ENCODE data around the gene KRIT1. TPM values are rescaled to one million over a fixed set of nuclear protein-coding genes. Genes with fewer than 3 reads are reported as not detected.
"Not testable (repeated sequence)": the region's sequence is repeated elsewhere in the genome, so short reads cannot be mapped to it uniquely, and the experiment has no call there.

Gene KRIT1
- total and polyA plus RNA-seq, 4 donors: 15.6 to 94.5 (median 26.1) TPM

DNA sequence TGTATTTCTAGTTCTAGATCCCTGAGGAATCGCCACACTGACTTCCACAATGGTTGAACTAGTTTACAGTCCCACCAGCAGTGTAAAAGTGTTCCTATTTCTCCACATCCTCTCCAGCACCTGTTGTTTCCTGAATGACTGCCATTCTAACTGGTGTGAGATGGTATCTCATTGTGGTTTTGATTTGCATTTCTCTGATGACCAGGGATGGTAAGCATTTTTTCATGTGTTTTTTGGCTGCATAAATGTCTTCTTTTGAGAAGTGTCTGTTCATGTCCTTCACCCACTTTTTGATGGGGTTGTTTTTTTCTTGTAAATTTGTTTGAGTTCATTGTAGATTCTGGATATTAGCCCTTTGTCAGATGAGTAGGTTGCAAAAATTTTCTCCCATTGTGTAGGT, 61.4 kb downstream of the KRIT1 start:
- not testable (repeated sequence) for H3K27me3 ChIP-seq (ENCODE audit: control insufficient read depth in 3 of 3, insufficient read depth in 3 of 3, low read length in 2 of 3); H3K9me3 ChIP-seq (ENCODE audit: control insufficient read depth in 4 of 4, insufficient read depth in 3 of 4, low read length in 3 of 4); H3K4me1 ChIP-seq (ENCODE audit: control insufficient read depth in 5 of 5, insufficient read depth in 5 of 5, low read length in 5 of 5); ATAC-seq (ENCODE audit: insufficient read depth, low FRiP score); H3K36me3 ChIP-seq (ENCODE audit: control insufficient read depth in 4 of 4, insufficient read depth in 4 of 4, low read length in 4 of 4); DNase-seq; H3K4me3 ChIP-seq; H3K9ac ChIP-seq (ENCODE audit: insufficient read depth in 1 of 2, low read length in 2 of 2); H3K27ac ChIP-seq (ENCODE audit: low read depth in 1 of 2, low read length in 1 of 2)
- 82 to 85% methylated on average over 1 of the region's 1 CpG for WGBS, 2 donors

DNA sequence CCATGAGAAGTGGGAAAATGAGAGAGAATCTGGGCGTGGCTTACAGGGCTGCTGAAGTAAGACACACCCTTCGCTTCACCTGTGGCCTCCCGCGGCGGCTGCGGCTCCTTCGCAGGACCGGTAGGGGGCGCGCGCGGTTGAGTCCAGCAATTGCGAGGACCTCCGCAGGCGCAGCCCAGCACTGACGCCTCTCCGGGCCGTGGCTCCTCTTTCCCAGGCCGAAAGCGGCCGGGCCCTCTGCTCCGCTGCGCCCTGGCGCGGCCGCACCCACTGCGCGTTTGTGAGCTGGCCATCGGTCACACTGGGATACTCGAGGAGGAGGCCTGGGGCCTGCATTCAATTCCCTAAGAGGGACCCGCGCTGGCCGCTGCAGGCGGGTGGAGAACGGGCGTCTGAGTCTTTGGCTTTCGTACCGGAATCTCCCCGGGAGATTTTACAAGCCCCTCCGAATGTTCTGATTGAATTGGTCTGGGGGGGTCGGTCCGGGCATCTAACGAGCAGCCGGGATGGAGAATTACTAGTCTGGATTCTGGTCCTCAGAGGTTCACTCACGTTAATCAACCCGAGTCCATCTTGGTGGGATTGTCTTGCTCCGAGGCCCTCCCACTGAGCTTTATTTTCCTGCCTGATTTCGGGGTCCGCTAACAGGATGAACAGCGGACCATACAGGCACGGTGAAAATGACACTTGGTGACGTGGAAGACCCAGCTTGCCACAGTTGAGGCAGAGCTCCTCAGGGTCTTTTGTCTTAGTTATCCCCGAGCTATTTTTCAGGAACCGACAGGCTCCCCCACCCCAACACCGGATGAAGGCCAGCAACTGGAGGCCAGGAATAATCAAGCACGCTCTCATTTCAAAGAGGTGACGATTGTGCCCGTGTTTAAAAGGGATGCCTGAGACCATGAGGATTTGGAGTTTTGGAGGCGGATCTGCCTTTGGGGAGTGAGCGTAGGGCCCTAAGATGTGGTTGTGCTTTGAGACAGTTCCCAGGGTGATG, 66.5 kb downstream of the KRIT1 start, which contains the start of gene LRRD1:
TSS of gene LRRD1 (minus strand) at position 215 of the 997 bp plus-strand sequence. CDS start 13,940 bp downstream, outside the sequence.
- peaks cover 0 to 2% (median 0%) of the 10 kb centered on the region in 5 donors for H3K4me1 ChIP-seq (ENCODE audit: control insufficient read depth in 5 of 5, insufficient read depth in 5 of 5, low read length in 5 of 5)
- no peaks in the 10 kb centered on the region for H3K27me3 ChIP-seq (ENCODE audit: control insufficient read depth in 3 of 3, insufficient read depth in 3 of 3, low read length in 2 of 3)
- peak within 1 kb of the TSS; percentile 51 for H3K4me3 ChIP-seq
- TF ChIP-seq, protein P1, sequence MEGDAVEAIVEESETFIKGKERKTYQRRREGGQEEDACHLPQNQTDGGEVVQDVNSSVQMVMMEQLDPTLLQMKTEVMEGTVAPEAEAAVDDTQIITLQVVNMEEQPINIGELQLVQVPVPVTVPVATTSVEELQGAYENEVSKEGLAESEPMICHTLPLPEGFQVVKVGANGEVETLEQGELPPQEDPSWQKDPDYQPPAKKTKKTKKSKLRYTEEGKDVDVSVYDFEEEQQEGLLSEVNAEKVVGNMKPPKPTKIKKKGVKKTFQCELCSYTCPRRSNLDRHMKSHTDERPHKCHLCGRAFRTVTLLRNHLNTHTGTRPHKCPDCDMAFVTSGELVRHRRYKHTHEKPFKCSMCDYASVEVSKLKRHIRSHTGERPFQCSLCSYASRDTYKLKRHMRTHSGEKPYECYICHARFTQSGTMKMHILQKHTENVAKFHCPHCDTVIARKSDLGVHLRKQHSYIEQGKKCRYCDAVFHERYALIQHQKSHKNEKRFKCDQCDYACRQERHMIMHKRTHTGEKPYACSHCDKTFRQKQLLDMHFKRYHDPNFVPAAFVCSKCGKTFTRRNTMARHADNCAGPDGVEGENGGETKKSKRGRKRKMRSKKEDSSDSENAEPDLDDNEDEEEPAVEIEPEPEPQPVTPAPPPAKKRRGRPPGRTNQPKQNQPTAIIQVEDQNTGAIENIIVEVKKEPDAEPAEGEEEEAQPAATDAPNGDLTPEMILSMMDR (IDR thresholded peaks at IDR 0.05; ENCODE audit: control extremely low read depth, extremely low read depth): peak; percentile 59
- peak; percentile 99 for ATAC-seq (ENCODE audit: insufficient read depth, low FRiP score)
- peak within 1 kb of the TSS; percentile 76 to 85 for H3K27ac ChIP-seq (ENCODE audit: low read depth in 1 of 2, low read length in 1 of 2)
- H3K36me3 ChIP-seq (ENCODE audit: control insufficient read depth in 4 of 4, insufficient read depth in 4 of 4, low read length in 4 of 4): no peaks in the 10 kb centered on the region
- peak within 1 kb of the TSS; percentile 86 to 90 for H3K9ac ChIP-seq (ENCODE audit: insufficient read depth in 1 of 2, low read length in 2 of 2)
- no peaks in the 10 kb centered on the region for H3K9me3 ChIP-seq (ENCODE audit: control insufficient read depth in 4 of 4, insufficient read depth in 3 of 4, low read length in 3 of 4)
- DNase-seq: peak; percentile 88 to 93 (median 90)
- WGBS, 2 donors: 7 to 8% methylated on average over 58 to 60 of the region's 60 CpGs

DNA sequence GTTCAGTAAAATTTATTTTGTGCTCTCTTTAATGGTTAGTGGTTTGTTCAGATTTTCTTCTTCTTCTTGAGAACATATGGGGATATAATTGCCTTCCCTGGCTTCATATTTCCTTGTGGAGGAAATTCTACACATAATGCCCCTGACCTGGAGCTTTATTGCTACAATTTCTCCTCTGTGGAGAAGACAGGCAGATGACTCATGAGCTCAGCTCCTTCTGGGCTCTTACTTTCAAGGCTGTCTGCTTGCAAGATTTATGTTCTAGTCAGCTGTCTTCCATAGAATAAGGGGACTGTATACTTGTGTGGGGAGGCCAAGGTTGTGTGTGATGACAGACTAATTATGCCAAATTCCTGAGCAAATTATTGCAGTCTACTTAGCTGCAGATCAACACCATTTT, 68.4 kb downstream of the KRIT1 start:
- Histone ChIP-seq H3K27ac (ENCODE audit: low read depth in 1 of 2, low read length in 1 of 2) (no peak overlapping the region), H3K27me3 (ENCODE audit: control insufficient read depth in 3 of 3, insufficient read depth in 3 of 3, low read length in 2 of 3) (no peaks in the 10 kb centered on the region), H3K36me3 (ENCODE audit: control insufficient read depth in 4 of 4, insufficient read depth in 4 of 4, low read length in 4 of 4) (no peaks in the 10 kb centered on the region), H3K9ac (ENCODE audit: insufficient read depth in 1 of 2, low read length in 2 of 2) (no peak overlapping the region), H3K4me3 (no peak overlapping the region), H3K9me3 (ENCODE audit: control insufficient read depth in 4 of 4, insufficient read depth in 3 of 4, low read length in 3 of 4) (no peaks in the 10 kb centered on the region), H3K4me1 (ENCODE audit: control insufficient read depth in 5 of 5, insufficient read depth in 5 of 5, low read length in 5 of 5) (peaks cover 0 to 2% (median 0%) of the 10 kb centered on the region in 5 donors)
- no peak for ATAC-seq (ENCODE audit: insufficient read depth, low FRiP score)
- TF ChIP-seq, protein P1 (IDR thresholded peaks at IDR 0.05; ENCODE audit: control extremely low read depth, extremely low read depth): no peak
- no peak for DNase-seq

DNA sequence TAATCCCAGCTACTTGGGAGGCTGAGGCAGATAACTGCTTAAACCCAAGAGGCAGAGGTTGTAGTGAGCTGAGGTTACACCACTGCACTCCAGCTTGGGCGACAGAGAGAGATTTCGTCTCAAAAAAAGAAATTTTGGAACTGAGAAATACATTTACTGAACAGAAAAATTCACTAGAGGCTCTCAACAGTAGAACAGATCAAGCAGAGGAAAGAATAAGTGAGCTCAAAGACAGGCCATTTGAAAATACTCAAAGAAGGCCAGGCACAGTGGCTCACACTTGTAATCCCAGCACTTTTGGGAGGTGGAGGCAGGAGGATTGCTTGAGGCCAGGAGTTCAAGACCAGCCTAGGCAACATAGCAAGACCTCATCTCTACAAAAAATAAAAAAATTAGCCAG, 76.2 kb downstream of the KRIT1 start:
- H3K9ac ChIP-seq (ENCODE audit: insufficient read depth in 1 of 2, low read length in 2 of 2); H3K4me3 ChIP-seq; ATAC-seq (ENCODE audit: insufficient read depth, low FRiP score); DNase-seq; H3K9me3 ChIP-seq (ENCODE audit: control insufficient read depth in 4 of 4, insufficient read depth in 3 of 4, low read length in 3 of 4); H3K4me1 ChIP-seq (ENCODE audit: control insufficient read depth in 5 of 5, insufficient read depth in 5 of 5, low read length in 5 of 5); H3K36me3 ChIP-seq (ENCODE audit: control insufficient read depth in 4 of 4, insufficient read depth in 4 of 4, low read length in 4 of 4); H3K27ac ChIP-seq (ENCODE audit: low read depth in 1 of 2, low read length in 1 of 2); H3K27me3 ChIP-seq (ENCODE audit: control insufficient read depth in 3 of 3, insufficient read depth in 3 of 3, low read length in 2 of 3): not testable (repeated sequence)
- WGBS, 2 donors: 77 to 81% methylated on average over 2 of the region's 2 CpGs
